IPS DF 4.7 (cell line): ENCODE data around the gene ATP1A4.

Experiments
- DNase-seq: peaks from one replicate; pipeline ENCODE4 v3.0.0-alpha.2; 2013; ENCODE audit warnings: low spot score; ENCODE audit errors: extremely low read depth

The ATP1A4 gene

GRCh38 chr1:160171980-160172379 is 20.6 kb downstream of the ATP1A4 start:
- no peak for DNase-seq

DNA sequence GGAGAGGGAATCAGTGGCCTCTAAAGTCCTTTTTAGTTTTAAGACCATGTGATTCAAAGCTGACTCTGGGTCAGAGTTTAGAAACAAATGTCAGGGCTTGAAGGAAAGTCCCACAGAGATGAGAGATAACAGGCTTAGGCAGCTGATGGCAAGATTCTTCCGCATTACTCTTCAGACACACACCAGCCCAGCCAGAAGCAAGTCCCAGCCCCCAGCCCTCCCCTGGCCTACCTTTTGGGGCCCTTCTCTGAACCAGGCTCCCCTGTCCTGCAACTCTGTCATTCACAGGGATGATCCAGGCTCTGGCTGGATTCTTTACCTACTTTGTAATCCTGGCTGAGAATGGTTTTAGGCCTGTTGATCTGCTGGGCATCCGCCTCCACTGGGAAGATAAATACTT is 25.8 kb downstream of the ATP1A4 start:
- DNase-seq = no peak

DNA sequence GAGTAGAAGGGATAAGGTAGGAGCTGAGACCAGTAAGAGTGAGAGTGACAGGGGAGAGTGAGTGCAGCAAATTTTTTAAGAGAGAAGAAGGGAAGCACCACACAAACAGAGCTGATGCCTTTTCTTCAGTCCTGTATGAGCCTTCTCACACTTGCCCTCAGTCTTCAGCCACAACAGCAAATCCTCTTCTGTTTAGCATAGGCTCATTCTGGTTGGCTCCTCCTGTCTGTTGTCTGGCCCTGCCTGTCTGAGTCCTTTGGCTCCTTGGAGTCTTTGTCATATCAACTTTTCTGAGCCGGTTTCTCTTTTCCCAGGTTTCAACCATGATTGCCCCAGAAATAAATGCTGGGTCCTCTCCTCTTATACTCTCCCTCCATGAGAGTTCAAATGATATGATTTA is 26.3 kb downstream of the ATP1A4 start:
- DNase-seq = no peak

DNA sequence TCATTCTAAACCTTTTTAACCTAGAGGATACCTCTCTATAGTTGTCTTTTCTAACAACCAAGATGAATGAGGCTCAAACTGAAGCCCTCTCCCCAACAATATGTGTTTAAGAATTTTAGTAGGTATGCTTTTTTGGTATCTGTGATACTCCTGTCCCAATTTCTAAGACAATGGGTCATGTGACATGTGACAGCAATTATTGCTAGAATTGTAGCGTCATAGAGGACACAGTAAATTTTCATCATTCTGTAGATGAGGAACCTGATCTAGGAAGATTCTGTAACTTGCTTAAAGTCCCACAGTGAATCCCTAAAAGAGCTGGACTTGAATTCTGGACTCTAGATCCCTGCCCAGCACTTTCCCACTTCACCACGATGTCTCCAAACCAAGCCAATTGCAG is 27.3 kb downstream of the ATP1A4 start:
- no peak for DNase-seq

- DNase-seq = no peak
Measured at GRCh38 chr1:160179336-160179735, 27.9 kb downstream of the ATP1A4 start.

GRCh38 chr1:160186246-160186645 is 34.8 kb downstream of the ATP1A4 start:
- DNase-seq = no peak

GRCh38 chr1:160186729-160187128 is 35.3 kb downstream of the ATP1A4 start:
- DNase-seq = no peak

GRCh38 chr1:160187407-160187806 is 36.0 kb downstream of the ATP1A4 start:
- DNase-seq = no peak

DNA sequence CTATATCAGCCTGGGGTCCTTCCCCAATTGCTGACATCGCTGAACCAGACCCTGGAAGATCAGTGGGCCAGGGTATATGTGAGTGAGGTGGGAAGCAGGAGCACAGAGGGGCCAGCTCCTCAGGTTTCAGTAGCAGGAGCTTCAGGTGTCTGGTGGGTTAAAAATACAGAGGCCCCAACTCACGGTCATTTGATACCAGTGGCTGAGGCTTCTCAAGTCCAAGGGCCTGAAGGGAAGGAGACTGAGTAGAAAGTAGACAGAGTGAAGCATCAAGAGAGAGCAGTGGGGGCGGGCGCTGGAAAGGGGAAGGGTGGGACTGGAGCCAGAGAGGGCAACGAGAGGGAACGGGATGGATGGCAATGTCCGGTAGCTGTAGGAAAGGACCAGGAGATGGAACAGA is 36.9 kb downstream of the ATP1A4 start:
- DNase-seq = no peak

DNA sequence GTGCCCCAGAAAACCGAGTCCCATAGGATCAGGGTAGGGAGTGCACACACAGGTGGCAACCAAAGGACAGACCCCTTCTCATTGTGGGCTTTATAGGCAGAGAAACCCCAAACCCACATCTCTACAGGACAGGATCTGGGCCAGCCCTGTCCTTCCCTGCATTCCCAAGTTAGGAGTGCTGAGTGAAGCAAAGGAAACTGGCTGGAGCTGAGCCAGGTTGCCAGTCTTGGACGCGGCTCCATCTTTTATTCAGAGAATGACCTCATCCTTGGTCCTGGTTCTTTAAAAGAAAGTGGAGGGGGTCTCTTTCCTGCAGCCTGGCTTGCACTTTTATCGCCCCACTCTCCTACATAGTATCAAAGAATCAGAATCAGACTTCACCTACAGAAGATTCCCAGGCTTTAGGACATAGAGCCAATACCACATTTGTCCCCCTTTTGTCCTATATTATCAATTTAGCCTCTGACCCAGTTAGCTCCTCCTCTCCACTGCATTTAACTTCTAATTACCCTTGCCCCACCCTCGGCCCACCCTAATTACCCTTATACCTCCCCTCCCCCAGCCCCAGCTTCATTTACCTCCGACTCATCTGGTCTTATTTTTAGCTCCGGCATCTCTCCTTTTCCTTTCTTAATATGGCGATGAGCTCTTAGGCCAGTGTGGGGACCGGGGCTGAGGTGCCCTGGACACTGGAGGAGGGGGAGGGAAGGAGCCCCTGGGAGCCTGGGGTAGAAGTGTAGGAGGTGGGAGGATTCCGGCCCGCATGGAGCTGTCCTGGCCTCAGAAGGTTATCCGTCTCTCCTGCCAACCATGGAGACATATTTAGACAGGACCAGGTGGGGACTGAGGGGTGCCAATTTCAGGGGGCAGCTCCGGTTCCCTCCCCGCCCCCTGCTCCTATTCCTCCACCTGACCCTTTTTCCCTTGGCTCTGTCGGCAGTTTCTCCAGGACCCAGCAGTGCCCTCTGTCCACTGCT is 38.5 kb downstream of the ATP1A4 start, which contains the start of gene CASQ1:
Gene CASQ1 (plus strand): TSS at position 927 of the 977 bp plus-strand sequence. CDS start 177 bp downstream, outside the sequence.
- no peak for DNase-seq

DNA sequence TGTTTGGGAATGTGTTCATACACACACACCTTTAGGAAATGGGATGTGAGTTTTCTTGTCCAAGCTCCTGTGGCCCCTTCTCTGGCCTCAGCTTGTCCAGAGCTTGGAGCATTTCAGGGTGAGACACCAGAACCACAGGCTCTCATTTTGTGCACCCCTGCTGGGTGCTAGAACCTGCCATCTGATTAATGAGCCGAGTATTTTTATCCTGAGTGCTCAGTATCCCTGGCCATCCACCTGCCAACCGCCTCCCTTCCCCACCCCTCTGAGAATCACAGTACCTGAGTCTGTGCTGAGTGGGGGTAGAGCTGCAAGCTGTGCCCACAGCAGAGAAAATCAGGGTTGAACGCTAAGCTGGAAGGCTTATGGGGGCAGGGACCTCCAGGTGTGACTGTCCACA is 40.4 kb downstream of the ATP1A4 start:
- no peak for DNase-seq

- no peak for DNase-seq
Measured at GRCh38 chr1:160192234-160192633, 40.8 kb downstream of the ATP1A4 start.

DNA sequence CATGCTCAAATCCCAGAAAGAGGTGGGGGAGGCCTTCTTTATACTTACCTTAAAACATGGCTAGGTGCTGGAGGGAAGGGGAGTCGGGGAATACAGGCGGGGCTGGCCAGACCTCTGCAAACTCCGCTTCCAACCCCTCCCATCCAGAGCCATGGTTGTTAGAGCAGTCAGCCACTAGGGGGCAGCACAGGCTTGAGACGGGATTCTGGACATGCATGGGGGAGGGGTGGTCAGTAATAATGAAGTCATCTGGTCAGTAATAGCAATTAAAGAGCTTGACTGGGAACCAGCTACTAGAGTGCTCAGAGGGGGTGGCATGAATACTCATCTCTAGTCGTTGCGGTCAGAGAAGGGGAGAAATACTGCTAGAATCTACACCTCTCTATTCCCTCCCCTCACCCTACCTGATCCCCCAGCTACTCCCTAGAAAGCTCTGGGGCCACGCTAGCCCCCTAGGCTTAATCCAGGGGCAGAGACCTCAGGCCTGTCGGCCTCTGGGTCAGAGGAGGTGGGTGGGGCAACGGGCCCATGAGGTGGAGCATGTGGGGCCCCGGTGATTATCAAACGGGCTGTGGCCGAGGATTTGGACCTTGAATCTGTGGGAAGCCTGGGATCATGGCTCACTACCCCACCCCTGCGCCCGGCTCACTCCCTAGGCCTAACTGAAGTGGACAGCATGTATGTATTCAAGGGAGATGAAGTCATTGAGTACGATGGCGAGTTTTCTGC is 41.9 kb downstream of the ATP1A4 start:
- peak; percentile 90 for DNase-seq

GRCh38 chr1:160193832-160194736 is 42.7 kb downstream of the ATP1A4 start:
- DNase-seq = no peak

DNA sequence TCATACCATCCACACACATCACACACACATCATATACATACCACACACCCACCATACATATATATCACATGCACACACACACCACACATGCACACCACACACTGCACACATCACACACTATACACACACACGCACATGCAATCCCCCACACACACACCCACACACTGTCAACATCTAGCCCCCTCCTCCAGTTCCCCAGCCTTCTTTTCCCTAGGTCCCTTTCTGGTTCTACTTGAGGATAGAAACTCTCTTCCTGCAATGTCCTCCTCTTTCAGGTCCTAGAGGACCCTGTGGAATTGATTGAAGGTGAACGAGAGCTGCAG is 43.3 kb downstream of the ATP1A4 start:
- DNase-seq = no peak

DNA sequence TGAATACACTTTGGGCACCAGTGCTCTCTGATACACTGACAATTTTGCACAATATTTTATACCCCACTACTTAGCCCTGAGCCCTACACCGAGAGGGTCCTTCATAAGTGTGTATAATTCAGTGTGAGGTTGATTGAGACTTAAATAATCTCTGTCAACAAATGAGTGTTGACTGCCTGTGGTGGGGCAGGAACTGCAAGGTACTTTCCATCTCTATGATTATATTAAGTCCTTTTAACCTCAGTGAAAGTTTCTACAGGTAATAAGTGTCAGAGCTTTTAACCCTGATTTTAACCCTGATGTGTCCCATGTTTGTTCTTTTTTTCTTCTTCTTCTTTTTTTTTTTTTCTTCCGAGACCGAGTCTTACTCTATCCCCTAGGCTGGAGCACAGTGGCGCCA is 44.7 kb downstream of the ATP1A4 start:
- DNase-seq = no peak

DNA sequence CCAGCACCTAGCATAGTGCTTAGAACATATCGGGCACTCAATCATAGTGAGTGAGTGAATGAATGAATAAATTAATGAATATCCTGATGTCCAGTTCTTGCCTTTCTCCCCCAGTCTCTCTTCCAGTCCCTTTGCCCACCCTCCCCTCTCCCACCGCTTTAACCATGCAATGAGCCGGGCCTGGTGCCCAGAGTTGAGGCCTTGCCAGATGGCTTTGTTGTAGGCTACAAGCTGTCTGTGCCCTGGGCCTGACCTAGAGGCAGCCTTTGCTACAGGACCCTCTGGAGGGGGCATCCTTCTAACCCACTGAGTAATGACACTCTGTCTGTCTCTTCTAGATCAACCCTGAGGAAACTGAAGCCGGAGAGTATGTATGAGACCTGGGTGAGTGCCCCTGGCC is 45.8 kb downstream of the ATP1A4 start:
- no peak for DNase-seq

- DNase-seq = no peak
Measured at GRCh38 chr1:160200786-160201185, 49.4 kb downstream of the ATP1A4 start.

DNA sequence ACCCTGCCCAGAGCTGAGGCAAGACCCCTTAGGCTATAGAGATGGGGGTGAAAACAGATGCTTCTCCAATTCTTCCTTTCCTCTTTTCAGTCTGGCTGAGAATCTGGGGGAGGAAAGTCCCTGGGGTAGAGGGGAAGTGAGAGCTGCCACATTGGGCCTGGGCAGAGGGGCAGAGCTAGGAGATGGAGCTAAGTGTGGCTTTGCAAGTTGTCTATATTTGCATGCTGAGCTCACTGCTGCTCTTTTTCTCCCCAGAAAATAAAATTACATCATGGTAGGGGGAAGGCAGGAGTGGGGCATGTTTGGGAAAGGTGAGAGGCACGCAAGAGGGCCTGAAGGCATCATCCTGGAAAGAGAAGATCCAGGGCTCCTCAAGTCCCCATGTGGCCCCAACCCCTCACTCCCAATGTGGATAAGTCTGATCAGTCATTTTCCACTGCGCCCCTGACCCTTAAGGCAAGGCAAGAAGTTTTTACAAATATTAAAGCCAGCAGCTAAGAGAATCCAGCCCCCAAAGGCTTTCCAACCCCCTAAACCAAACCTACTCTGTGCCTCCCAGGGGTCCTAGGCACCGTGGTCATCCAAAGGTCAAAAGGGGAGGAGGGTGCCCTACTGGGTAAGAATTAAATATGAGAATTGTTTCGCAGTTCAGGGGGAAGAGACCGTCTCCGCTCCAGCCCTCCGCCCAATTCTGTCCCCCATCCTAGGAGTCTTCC is 53.3 kb downstream of the ATP1A4 start:
- DNase-seq = no peak

DNA sequence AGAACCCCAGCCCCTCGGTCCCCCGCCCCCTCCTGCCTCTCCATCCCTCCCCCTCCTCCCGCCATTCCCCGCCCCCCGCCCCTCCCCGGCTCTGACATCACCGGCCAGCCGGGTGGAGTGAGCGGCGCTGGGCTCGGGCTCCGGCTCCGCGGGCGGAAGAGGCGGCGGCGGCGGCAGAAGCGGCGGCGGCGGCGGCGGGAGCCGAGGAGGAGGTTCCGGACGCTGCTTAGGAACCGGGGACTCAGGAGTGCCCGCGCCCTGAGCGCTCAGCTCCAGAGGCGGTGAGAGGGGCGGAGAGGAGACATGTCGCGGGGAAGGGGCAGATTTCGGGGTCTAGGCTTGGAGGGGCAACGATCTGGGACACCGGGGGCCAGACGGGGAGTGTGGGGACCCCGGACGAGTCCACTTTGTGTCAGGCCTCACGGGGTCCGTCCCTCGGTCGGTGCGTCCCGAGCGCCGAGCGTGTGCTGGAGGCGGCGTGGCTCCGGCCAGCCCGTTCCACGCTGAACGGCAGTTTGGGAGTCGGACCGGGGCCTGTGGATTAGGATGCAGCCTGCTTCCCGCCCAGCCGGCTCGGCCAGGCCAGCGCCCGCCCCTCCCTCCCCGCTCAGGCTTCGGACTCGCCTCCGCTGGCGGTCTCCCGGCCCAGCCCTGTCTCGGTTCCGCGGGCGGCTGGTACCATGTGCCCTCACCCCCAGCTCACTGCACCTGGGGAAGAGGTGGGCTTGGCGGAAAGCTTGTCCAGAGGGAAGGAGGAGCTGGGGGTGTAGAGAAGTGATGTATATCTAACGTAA is 54.0 kb downstream of the ATP1A4 start, which contains the start of gene PEA15:
Gene PEA15 (plus strand): TSS at position 143 of the 794 bp plus-strand sequence. CDS start 6,161 bp downstream, outside the sequence.
- DNase-seq = no peak
